Peyer's patch (tissue), 4 donors: ENCODE results near the gene ZFP62.

ENCODE experiments used
- POLR2A ChIP-seq, 2 donors: fragments of 450-650 bp; IDR thresholded peaks; one replicate each; pipeline ENCODE4 v1.5.1; 2017; ENCODE audit warnings: antibody characterized with exemption in 2 of 2, mild to moderate bottlenecking in 2 of 2, moderate library complexity in 2 of 2
- TF ChIP-seq, protein P1 (sequence below), 6 experiments: fragments of 450-650 bp in 4 of 6; fragments of 200-600 bp in 2 of 6; sonication (generic) in 1 of 6; IDR thresholded peaks; one replicate each; pipeline ENCODE4 v1.5.1; 2017 to 2019; ENCODE audit warnings: antibody characterized with exemption in 6 of 6, mild to moderate bottlenecking in 3 of 6, moderate library complexity in 1 of 6

DNA sequence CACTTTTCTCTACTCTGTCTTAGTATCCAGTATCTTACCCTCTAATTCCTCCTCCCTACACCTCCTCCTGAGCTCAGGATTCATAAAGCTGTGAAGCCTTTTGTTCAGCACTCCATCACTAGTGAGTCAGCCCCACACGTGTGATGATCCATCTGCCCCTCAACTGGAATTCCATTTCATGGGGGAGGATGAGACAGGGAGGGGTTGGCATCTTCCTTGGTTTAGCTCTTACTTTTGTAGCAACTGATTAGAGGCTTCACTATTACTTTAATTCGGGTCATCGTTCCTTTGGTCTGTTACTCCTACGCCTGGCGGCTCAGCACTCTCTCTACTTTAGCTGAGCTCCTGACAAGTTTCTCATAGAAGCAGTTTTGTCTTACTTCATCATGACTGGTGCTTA is 49.7 kb upstream of the ZFP62 start:
- TF ChIP-seq, protein P1, sequence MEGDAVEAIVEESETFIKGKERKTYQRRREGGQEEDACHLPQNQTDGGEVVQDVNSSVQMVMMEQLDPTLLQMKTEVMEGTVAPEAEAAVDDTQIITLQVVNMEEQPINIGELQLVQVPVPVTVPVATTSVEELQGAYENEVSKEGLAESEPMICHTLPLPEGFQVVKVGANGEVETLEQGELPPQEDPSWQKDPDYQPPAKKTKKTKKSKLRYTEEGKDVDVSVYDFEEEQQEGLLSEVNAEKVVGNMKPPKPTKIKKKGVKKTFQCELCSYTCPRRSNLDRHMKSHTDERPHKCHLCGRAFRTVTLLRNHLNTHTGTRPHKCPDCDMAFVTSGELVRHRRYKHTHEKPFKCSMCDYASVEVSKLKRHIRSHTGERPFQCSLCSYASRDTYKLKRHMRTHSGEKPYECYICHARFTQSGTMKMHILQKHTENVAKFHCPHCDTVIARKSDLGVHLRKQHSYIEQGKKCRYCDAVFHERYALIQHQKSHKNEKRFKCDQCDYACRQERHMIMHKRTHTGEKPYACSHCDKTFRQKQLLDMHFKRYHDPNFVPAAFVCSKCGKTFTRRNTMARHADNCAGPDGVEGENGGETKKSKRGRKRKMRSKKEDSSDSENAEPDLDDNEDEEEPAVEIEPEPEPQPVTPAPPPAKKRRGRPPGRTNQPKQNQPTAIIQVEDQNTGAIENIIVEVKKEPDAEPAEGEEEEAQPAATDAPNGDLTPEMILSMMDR (IDR thresholded peaks at IDR 0.05) = no peak
- no peak for TF ChIP-seq POLR2A (IDR thresholded peaks at IDR 0.05)
